Astrocyte of the cerebellum (primary cell): ENCODE results near the gene TDRD7.

Source experiments
- DNase-seq: peaks from one replicate; pipeline ENCODE4 v3.0.0-alpha.2; 2011; ENCODE audit warnings: low read depth
- H3K4me3 ChIP-seq: 2 replicates; pipeline ENCODE4 v1.5.1; 2011; ENCODE audit warnings: mild to moderate bottlenecking, low read depth, low read length, moderate library complexity
- in situ Hi-C: cut with HindIII; loops from 2 replicates; pipeline ENCODE4 v1.10.0; 2017; ENCODE audit warnings: low sequenced_read_pairs
- TF ChIP-seq, protein P1 (sequence below): IDR thresholded peaks from 2 replicates; pipeline ENCODE4 v1.5.1; 2012; ENCODE audit warnings: low read length, low read depth, moderate library complexity, mild to moderate bottlenecking; ENCODE audit errors: missing control alignments

TDRD7 gene

DNA sequence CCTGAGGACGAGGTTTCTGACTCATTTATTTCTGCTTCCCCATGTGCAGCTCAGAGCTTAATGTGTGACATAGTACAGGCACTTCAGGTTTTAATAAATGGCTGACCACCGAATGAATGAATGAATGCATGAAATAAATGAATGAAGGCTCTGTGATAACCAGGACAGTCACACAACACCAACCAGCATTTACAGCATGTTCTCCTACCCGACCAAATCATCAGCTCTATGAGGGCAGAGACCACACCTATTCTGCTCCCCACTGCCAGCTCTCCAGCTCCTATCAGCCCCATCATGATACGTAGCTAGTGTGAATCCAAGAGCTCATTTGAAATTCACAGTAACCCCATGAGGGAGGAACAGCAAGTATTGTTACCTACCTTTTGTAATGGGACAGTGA, 94.4 kb downstream of the TDRD7 start:
- in situ Hi-C loops, result no loop called here
- DNase-seq, result no peak
- TF ChIP-seq, protein P1, sequence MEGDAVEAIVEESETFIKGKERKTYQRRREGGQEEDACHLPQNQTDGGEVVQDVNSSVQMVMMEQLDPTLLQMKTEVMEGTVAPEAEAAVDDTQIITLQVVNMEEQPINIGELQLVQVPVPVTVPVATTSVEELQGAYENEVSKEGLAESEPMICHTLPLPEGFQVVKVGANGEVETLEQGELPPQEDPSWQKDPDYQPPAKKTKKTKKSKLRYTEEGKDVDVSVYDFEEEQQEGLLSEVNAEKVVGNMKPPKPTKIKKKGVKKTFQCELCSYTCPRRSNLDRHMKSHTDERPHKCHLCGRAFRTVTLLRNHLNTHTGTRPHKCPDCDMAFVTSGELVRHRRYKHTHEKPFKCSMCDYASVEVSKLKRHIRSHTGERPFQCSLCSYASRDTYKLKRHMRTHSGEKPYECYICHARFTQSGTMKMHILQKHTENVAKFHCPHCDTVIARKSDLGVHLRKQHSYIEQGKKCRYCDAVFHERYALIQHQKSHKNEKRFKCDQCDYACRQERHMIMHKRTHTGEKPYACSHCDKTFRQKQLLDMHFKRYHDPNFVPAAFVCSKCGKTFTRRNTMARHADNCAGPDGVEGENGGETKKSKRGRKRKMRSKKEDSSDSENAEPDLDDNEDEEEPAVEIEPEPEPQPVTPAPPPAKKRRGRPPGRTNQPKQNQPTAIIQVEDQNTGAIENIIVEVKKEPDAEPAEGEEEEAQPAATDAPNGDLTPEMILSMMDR, result no peak

DNA sequence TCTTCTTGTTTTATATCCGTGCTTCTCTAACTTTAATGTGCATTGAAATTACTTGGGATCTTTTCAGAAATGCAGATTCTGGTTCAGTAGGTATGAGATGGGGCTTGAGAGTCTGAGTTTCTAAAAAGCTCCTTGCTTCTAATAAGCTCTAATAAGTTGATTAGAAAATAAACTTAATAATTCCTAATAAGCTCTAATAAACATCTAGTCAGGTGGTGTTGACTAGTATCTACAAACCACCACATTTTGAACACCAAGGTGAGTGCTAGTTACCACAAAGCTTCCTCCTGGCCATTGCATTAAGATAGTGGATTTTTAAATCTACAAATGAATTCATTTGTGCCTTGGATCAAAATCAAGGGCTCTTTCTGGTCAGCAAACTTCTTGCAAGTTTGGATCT, 94.9 kb downstream of the TDRD7 start:
- DNase-seq, result no peak
- no peak overlapping the region for H3K4me3 ChIP-seq
- TF ChIP-seq, protein P1, result no peak
- in situ Hi-C loops, result no loop called here

More for the DNA sequence above, 94.4 kb downstream of the TDRD7 start:
- no peak overlapping the region for H3K4me3 ChIP-seq

DNA sequence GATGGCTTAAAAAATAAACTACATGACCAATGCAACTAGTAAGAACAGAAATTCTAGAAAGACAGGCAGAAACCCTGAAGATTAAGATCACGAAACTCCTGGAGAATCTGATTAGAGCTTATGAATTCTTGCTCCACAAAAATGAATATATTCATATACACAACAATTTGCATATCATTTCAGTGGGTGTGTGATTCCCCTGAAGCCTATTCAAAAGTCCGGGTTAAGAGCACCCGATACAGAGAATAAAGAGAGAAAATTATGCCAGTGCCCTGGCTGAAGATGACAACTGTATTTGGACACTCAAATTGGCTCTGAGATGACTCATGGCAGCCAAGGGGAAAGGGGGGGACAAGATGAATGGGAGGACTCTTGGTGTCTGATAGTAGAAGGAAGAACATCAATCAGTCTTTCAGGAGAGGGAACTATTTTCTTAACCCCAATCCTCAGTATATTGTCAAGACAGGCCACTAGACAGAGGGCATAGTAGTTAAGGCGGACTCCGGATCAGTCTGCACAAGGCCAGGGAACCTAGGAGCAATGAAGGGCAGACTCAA, 95.6 kb downstream of the TDRD7 start:
- no peak for DNase-seq
- TF ChIP-seq, protein P1, result no peak
- no peak overlapping the region for H3K4me3 ChIP-seq
- in situ Hi-C loops, result no loop called here

DNA sequence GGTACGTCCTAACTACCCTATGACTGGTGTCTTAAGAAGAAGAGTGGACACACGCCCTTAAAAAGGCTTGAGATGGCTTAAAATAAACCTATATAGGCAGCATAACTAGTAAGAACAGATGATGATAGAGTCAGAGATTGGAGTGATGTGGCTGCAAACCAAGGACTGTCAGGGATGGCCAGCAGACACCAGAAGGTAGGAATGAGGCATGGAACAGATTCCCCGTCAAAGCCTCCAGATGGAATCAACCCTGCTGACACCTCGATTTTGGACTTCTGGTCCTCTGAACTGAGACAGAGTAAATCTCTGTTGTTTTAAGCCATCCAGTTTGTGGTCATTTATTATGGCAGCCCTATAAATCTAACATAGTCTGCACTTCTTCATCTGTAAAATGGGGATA, 97.0 kb downstream of the TDRD7 start:
- TF ChIP-seq, protein P1, result no peak
- no peak for DNase-seq
- in situ Hi-C loops, result no loop called here
- H3K4me3 ChIP-seq, result no peak overlapping the region

DNA sequence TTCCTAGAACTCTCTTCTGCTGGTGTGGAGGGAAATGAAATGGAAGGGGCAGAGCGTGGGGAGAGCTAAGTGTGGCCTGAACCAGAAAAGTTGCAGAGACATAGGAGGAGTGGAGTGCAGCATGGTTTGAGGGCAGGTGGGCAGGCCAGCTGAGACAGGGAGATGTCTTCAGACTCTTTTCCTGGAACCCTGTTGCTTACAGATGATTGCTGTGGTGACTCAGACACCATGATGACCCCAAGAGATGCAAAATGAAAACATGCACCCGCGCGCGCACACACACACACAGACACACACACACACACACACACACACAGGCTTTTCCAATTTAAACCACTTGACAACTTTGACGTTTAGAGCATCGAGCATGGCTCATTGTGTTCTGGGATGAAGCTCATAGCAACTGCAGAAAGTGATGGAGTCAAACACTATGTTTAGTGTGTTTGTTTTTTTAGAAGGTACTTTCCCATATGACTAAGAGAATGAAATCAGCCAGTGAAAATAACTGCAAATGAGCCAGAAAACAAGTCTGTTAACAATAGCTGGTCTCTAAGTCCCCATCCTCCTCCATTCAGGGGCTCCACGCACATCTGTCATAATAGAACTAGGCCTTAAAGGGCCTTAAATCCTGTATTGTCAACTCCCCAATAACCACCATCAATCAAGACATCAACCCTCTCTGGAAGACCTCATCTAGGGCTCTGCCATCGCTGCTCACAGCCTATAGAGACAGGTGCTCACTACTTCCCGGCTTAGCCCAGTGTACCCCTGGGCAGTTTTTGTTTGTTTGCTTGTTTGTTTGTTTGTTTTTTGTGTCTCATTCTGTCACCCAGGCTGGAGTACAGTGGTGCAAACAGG, 99.1 kb downstream of the TDRD7 start:
- peak; percentile 24 for DNase-seq

DNA sequence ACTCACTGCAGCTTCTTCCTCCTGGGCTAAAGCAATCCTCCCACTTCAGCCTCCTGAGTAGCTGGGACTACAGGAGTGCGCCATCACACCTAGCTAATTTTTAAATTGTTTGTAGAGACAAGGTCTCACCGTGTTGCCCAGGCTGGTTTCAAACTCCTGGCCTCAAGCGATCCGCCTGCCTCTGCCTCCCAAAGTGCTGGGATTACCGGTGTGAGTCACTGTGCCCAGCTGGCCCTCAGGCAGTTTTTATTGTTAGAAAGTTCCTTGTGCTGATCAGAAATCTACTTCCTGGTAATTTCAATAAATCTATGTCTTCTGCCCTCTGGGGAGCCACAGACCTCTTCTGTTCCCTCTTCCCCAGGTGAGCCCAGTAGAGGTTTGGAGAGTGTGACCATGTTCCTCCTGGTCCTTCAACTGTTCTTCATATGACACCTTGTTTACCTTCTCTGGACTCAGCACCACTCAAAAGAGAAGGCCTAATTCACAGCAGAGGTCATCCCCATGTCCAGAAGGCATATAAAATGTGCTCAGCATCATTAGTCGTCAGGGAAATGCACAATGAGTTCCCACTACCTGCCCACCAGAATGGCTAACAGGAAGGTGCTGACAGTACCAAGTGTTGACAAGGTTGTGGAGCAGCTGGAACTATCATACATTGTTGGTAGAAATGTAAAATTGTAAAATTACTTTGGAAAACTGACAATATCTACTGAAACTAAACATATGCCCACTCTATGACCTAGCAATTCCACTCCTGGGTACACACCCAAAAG, 99.9 kb downstream of the TDRD7 start:
- no peak for DNase-seq
- no peak overlapping the region for H3K4me3 ChIP-seq
- TF ChIP-seq, protein P1, result no peak
- in situ Hi-C loops, result no loop called here

More for the DNA sequence above, 99.1 kb downstream of the TDRD7 start:
- in situ Hi-C loops, result no loop called here
- H3K4me3 ChIP-seq, result no peak overlapping the region
- TF ChIP-seq, protein P1, result no peak
